BE2C (cell line): ENCODE results near the gene FAM168A.

Source experiments
- DNase-seq: peaks from one replicate; pipeline ENCODE4 v3.0.0-alpha.2; 2020
- H3K27me3 ChIP-seq: fragments of 250-450 bp; sonication (Bioruptor Pico); 2 replicates; pipeline ENCODE4 v1.5.1; 2020; ENCODE audit warnings: mild to moderate bottlenecking
- H3K36me3 ChIP-seq: fragments of 250-450 bp; sonication (Bioruptor Pico); 2 replicates; pipeline ENCODE4 v1.5.1; 2020; ENCODE audit warnings: mild to moderate bottlenecking
- H3K4me1 ChIP-seq: fragments of 250-450 bp; sonication (Bioruptor Pico); 2 replicates; pipeline ENCODE4 v1.5.1; 2020
- H3K4me3 ChIP-seq: 2 replicates; pipeline ENCODE4 v1.5.1; 2011; ENCODE audit warnings: low read depth, low read length
- H3K9me3 ChIP-seq: fragments of 250-450 bp; sonication (Bioruptor Pico); 2 replicates; pipeline ENCODE4 v1.5.1; 2020
- TF ChIP-seq, protein P1 (sequence below): IDR thresholded peaks from 2 replicates; pipeline ENCODE4 v1.5.1; 2012; ENCODE audit warnings: mild to moderate bottlenecking, low read depth, low read length

The FAM168A gene

DNA sequence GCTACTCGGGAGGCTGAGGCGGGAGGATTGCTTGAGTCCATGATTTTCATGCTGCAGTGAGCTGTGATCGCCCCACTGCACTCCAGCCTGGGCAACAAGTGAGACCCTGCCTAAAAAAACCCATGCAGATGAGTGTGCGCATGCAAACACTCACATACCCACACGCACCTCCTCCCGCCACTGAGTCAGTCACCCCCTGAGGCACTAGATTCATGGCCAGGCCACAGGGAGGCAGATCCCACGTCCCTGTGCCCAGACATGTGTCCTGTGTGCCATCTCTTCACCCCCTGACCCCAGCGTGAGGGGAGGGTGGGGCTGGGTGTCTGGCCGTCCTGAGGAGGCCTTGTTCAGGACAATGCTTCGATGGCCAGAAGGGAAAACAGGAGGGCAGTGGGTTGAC is 206.2 kb downstream of the FAM168A start:
- Histone ChIP-seq H3K9me3 (no peaks in the 10 kb centered on the region), H3K4me1 (no peaks in the 10 kb centered on the region), H3K27me3 (no peaks in the 10 kb centered on the region), H3K4me3 (no peak overlapping the region), H3K36me3 (no peaks in the 10 kb centered on the region)
- no peak for DNase-seq
- TF ChIP-seq, protein P1, sequence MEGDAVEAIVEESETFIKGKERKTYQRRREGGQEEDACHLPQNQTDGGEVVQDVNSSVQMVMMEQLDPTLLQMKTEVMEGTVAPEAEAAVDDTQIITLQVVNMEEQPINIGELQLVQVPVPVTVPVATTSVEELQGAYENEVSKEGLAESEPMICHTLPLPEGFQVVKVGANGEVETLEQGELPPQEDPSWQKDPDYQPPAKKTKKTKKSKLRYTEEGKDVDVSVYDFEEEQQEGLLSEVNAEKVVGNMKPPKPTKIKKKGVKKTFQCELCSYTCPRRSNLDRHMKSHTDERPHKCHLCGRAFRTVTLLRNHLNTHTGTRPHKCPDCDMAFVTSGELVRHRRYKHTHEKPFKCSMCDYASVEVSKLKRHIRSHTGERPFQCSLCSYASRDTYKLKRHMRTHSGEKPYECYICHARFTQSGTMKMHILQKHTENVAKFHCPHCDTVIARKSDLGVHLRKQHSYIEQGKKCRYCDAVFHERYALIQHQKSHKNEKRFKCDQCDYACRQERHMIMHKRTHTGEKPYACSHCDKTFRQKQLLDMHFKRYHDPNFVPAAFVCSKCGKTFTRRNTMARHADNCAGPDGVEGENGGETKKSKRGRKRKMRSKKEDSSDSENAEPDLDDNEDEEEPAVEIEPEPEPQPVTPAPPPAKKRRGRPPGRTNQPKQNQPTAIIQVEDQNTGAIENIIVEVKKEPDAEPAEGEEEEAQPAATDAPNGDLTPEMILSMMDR, result no peak

- TF ChIP-seq, protein P1, result no peak
- Histone ChIP-seq H3K9me3 (no peaks in the 10 kb centered on the region), H3K4me3 (no peak overlapping the region), H3K4me1 (no peaks in the 10 kb centered on the region), H3K27me3 (no peaks in the 10 kb centered on the region), H3K36me3 (no peaks in the 10 kb centered on the region)
- DNase-seq, result no peak
Measured at GRCh38 chr11:73390601-73391565, 207.0 kb downstream of the FAM168A start.

DNA sequence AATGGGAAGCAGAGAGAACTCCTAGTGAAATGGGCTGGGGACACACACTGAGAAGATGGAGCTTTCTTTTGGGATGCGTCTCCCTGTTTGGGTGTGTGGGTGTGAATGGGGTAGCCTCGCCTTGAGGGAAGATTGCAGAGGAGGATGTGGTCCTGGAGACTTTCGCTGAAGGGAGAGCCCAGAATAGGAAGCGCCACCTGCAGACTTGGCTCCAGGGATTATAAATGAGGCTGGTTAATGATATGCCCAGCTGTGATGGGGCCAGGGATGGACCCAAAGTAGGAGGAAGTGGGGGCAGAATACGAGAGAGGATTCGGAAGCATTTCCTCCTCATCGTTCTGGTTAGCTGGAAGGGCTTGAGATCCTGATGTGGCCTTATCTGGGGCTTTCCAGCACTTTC is 208.0 kb downstream of the FAM168A start:
- H3K27me3 ChIP-seq, result no peaks in the 10 kb centered on the region
- H3K9me3 ChIP-seq, result no peaks in the 10 kb centered on the region
- H3K4me3 ChIP-seq, result no peak overlapping the region
- no peaks in the 10 kb centered on the region for H3K4me1 ChIP-seq
- no peak for DNase-seq
- TF ChIP-seq, protein P1, result no peak
- H3K36me3 ChIP-seq, result no peaks in the 10 kb centered on the region

GRCh38 chr11:73389134-73389525 is 208.8 kb downstream of the FAM168A start:
- H3K36me3 ChIP-seq, result no peaks in the 10 kb centered on the region
- H3K9me3 ChIP-seq, result no peaks in the 10 kb centered on the region
- no peak overlapping the region for H3K4me3 ChIP-seq
- DNase-seq, result no peak
- H3K27me3 ChIP-seq, result no peaks in the 10 kb centered on the region
- H3K4me1 ChIP-seq, result no peaks in the 10 kb centered on the region
- TF ChIP-seq, protein P1, result no peak

GRCh38 chr11:73388265-73389133 is 209.4 kb downstream of the FAM168A start:
- H3K9me3 ChIP-seq, result no peaks in the 10 kb centered on the region
- no peaks in the 10 kb centered on the region for H3K4me1 ChIP-seq
- no peaks in the 10 kb centered on the region for H3K36me3 ChIP-seq
- TF ChIP-seq, protein P1, result no peak
- H3K4me3 ChIP-seq, result no peak overlapping the region
- no peaks in the 10 kb centered on the region for H3K27me3 ChIP-seq
- DNase-seq, result no peak
